Fibroblast of upper back skin (primary cell): ENCODE data around the gene SIGLEC1.

Experiments used
- DNase-seq: peaks from one replicate; pipeline ENCODE4 v3.0.0-alpha.2; 2013

The SIGLEC1 gene

DNA sequence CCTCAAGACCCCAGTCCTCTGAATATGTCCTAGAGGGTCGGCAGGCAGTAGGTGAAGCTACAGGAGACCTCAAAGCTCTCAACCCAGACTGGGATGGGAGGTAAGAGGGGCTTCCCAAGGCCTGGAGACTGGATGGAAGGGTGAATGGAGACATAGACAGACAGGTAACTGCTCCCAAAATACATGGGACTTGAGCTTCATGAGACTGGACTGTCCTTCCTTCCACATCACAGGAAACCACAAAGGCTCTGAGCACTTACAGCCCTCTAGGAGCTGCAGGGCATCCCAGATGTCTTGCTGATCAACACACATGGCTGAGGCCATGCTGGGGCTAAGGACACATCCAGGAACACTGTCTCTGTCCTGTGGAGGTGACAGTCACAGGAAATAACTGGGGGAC is 31.6 kb upstream of the SIGLEC1 start:
- DNase-seq: no peak

DNA sequence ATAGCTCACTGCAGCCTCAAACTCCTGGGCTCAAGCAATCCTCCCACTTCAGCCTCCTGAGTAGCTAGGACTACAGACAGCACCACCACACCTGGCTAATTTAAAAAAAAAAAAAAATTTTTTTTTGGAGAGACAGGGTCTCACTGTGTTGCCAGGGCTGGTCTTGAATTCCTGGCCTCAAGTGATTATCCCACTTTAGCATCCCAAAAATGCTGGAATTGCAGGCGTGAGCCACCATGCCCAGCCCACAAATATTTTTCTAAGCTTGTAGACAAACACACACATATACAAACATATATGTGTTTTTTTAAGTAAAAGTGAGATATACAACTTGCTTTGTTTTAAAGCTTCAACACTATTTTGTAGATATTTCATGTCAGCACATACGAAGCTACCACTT is 30.9 kb upstream of the SIGLEC1 start:
- DNase-seq: no peak

DNA sequence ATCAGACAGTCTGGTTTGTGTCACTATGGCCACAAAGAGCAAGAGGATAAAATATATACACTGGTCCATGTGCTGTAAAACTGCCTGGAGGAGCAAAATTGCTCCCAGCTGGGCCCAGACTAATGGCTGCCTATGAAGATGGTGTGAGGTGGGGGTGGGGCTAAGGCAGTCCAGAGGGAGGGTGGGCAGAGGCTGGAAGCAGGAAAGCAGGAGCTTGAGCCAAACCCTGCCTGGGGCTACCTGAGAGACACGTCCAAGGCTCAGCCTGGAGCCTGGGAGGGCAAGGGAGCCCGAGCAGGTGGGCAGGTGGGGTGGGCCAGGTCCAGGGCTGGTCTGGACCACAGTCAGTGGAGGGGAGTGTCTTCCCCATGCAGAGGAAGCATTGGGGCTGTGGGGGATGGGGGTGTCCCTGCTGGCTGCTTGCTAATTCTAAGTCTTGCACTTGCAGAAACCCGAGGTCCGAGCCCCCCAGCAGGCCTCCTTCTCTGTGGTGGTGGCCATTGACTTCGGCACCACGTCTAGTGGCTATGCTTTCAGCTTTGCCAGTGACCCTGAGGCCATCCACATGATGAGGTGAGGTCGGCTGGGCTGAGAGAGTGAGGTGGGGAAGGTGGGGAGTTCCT is 29.5 kb upstream of the SIGLEC1 start:
- DNase-seq: no peak

GRCh38 chr20:3740615-3741301 is 28.4 kb upstream of the SIGLEC1 start:
- DNase-seq: no peak

DNA sequence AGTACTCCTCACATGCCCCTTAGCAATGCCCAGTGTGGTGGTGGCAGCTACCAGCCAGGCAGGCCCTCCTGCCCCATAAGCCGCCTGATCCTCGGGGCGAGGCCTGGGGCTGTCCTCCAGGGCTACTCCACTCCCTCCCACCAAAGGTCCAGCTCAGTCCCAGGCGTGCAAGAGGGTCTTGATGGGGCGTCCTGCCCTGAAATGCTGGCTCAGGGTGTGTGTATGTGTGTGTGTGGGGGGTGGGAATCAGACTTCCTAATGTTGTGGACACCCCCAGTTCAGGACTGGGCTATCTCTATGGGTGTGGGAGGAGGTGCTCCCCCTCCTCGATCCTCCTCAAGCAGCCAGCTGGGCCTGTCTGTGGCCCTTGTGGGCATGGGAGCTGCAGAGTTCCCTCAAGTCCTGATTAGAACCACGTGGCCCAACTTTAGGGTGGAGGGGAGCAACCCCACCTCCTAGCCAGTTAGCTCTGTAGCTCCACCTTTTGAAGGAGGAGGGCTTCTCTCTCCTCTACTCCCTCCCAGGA is 27.6 kb upstream of the SIGLEC1 start:
- DNase-seq: no peak

GRCh38 chr20:3739054-3739925 is 26.9 kb upstream of the SIGLEC1 start:
- DNase-seq: no peak

DNA sequence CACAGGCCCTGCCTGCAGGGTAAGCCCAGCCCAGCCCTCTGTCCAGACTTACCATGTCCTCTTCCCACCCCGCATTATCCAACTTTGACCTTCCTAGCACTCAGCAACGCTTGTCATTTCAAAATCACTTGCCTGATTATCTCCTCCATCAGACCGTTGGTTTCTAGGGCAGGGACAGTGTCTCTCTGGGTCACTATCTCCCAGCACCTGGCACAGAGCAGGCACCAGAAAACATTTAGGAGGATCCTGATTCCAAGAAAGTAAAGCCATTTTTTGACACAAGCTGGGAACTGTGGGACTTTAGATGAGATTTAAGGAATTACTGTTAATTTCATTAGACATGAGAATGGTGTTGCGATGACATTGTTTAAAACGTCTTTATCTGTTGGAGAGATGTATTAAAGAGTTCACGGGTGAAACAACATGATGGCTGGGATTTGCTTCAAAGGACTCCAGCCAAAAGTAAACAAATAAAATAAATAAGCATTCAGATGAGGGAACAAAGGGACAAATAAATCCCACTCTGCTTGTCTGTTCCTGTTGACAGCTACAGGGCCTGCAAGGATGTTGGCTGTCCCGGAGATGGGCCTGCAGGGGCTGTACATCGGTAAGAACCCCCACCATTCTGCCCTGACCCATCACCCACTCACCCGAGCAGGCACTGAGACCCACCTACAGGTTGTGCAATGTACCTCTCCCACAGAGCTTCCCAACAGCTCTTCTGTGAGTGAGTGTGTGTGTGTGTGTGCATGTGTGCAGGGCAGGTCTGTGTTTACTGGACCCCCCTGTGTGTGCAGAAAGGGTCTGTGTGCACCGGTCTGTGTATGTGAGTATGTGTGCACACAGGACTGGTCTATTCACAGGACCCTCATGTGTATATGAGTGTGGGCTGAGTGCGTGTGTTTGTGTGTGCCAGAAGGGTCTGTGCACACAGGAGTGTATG is 26.0 kb upstream of the SIGLEC1 start:
- DNase-seq: no peak

GRCh38 chr20:3735768-3736167 is 23.4 kb upstream of the SIGLEC1 start:
- no peak for DNase-seq

DNA sequence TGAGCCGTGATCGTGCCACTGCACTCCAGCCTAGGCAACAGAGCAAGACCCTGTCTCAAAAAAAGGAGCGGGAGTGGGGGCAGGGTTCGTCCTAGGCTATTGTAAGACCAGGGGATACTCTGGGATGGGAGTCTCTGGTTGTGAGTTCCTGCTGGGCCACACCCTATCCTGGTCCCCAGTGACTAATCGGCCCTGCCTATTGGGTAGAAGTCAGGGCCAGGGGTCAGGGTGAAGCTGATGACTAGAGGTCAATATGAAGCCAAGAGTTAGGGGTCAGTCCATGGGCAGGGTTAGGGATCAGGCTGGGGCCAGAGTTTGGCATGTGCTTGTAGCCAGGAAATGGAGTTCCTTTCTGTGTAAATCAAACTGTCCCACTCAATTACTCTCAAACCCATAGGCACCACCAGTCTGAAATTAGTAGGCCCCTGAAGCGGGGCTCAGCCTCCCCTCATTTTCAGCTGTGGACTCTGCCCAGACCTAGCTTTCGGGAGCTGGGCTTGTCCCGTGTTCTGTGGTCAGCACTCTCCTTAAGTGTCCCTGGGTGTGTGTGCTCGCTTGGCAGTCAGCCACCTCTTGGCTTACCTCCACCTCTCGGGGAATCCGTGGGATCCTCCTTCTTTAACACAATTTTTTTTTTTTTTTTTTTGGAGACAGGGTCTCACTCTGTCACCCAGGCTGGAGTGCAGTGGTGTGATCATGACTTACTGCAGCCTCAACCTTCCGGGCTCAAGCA is 21.9 kb upstream of the SIGLEC1 start:
- no peak for DNase-seq

- DNase-seq: no peak
Observed at GRCh38 chr20:3733119-3733995, 21.0 kb upstream of the SIGLEC1 start.

DNA sequence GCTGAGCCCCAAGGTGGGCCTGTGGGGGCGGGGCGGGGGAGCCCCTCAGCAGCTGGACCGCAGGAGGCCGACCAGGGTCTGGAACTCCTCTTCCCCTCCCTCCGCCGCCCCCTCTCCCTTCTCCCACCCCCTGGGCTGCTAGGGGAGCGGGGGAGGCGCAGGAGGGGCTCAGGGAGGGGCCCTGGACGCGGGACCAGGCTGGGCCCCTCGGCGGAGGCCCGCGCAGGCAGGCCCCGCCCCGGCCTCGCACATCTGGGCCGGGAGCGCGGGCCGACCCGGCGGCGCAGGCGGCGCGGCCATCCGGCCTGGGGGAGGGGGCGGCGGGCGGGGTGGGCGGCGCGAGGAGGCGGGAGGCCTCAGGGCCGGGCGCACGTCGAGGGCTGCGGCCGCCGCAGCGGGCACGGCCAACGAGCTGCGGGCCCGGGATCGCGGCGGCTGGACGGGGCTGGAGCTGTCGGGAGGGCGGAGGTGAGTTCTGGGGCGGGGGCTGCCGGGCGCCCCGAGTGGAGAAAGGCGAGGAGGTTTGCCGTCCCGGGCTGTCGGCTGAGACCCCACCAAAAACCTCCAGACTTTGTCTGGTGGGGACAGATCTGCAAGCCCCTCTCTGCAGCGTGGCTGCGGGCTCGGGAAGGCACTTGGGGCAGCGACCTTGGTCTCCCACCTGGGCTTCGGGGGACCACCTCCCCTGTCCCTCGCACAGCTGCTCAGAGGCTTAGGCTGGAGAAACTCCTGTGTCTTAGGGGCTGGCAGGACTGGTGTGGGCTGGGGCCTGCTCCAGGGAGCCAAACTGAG is 20.1 kb upstream of the SIGLEC1 start, which contains the start of gene HSPA12B:
Gene HSPA12B, plus strand, starts transcription at position 359 of the 792 bp plus-strand sequence. CDS start 5,990 bp downstream, outside the sequence.
- DNase-seq: no peak

DNA sequence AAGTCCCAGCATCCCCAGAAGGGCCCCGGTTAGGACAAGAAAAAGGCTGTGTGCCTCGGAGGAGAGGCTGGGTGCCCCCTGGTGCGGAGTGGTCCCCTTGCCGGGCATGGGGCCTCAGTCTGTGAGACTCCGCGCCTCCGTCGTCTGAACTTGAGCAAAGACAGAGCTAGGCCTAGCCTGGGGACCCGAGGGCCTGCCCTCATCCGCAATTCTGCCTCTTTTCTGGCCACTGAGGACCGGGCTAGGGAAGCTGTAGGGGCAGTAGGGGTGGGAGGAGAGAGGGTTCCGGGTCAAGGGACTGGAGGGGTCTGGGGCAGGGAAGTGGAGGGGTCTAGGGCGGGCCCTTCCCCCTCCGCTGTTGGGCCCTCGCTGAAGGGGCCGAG is 19.5 kb upstream of the SIGLEC1 start:
- no peak for DNase-seq

DNA sequence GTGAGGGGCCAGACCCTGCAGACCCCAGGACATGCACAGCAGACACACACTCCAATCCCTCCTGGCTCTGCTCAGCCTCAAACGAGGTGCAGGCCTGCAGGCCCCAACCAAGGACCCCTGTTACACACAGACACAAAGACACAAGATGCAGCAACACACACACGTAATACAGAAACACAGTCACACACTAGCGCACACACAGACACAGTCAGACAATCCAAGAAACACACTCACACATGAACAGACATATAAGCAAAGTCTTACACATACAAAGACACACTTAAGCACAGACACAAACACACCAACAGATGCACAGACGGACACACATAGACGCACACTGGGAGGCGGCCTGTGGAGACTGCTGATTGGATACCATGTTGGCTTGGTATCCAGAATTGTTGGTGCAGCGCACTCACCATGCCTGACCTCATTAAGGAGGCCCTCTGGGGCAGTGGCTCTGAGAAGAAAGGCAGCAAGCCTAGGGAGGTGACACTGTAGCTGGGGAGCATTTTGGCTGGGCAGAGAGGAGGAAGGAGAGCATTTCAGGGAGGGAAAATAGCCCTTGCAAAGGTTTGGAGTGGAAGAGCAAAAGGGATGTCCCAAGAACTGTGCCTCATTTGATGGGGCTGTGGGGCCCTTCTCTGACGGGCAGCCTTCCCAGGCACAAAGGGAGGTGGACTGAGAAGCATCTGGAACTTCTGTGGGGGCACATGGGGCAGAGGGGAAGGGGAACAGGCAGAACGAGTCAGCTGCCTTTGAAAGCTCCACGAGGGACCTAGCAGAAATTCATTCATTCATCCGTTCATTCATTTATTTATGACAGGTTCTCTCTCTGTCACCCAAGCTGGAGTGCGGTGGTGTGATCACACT is 18.6 kb upstream of the SIGLEC1 start:
- no peak for DNase-seq

GRCh38 chr20:3729811-3730540 is 17.6 kb upstream of the SIGLEC1 start:
- DNase-seq: no peak

- no peak for DNase-seq
Observed at GRCh38 chr20:3729378-3729777, 17.0 kb upstream of the SIGLEC1 start.

DNA sequence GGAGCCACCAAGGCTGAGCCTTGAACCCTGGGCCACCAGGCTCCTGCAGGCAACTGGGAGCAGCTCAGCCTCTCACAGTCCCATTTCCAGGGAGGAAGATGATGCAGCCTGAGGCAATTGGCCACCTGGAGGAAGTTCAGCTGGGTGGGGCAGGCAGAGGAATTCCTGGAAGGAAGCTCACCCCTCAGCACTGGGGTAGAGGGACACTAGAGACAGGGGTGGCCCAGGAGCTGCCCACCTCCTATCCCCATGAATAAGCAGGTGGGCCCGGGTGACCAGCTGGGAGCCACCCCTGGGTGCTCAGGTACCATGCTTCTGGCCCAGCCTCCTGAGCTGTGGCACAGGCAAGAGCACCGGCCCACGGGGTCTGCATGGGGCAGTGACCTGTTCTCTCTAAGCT is 16.5 kb upstream of the SIGLEC1 start:
- DNase-seq: no peak

- no peak for DNase-seq
Observed at GRCh38 chr20:3728354-3728753, 16.0 kb upstream of the SIGLEC1 start.
